ENCODE measurements around the gene SPDYE1.
"Not testable (repeated sequence)": the region's sequence is repeated elsewhere in the genome, so short reads cannot be mapped to it uniquely, and the experiment has no call there.

The SPDYE1 gene

GRCh38 chr7:43997532-43997931 is at the start of gene SPDYE1:
SPDYE1 (plus strand) TSS chr7:43997897; CDS start chr7:43999950, 2,053 bp downstream.
- DNase-seq: not testable (repeated sequence)

- no peak for DNase-seq
Measured at GRCh38 chr7:43952028-43952427, 45.7 kb upstream of the SPDYE1 start.

- DNase-seq: no peak
Measured at GRCh38 chr7:43953071-43953470, 44.6 kb upstream of the SPDYE1 start.

- peak; percentile 9 for DNase-seq
Measured at GRCh38 chr7:43954524-43955228, 43.0 kb upstream of the SPDYE1 start.

GRCh38 chr7:43956027-43956426 is 41.7 kb upstream of the SPDYE1 start:
- DNase-seq: no peak

GRCh38 chr7:43960933-43961332 is 36.8 kb upstream of the SPDYE1 start:
- DNase-seq: no peak

GRCh38 chr7:43966392-43966791 is 31.3 kb upstream of the SPDYE1 start:
- not testable (repeated sequence) for DNase-seq

- DNase-seq: not testable (repeated sequence)
Measured at GRCh38 chr7:43968172-43969040, 29.3 kb upstream of the SPDYE1 start.

GRCh38 chr7:43969586-43969985 is 28.1 kb upstream of the SPDYE1 start:
- DNase-seq: not testable (repeated sequence)

GRCh38 chr7:43970698-43971097 is 27.0 kb upstream of the SPDYE1 start:
- not testable (repeated sequence) for DNase-seq

GRCh38 chr7:43974033-43974573 is 23.6 kb upstream of the SPDYE1 start:
- DNase-seq: not testable (repeated sequence)

GRCh38 chr7:43974725-43975482 is 22.8 kb upstream of the SPDYE1 start:
- DNase-seq: not testable (repeated sequence)

GRCh38 chr7:43977525-43977924 is 20.2 kb upstream of the SPDYE1 start:
- no peak for DNase-seq

- not testable (repeated sequence) for DNase-seq
Measured at GRCh38 chr7:43978102-43978501, 19.6 kb upstream of the SPDYE1 start.

- DNase-seq: not testable (repeated sequence)
Measured at GRCh38 chr7:43982848-43983247, 14.8 kb upstream of the SPDYE1 start.

GRCh38 chr7:43983736-43984135 is 14.0 kb upstream of the SPDYE1 start:
- DNase-seq: not testable (repeated sequence)

GRCh38 chr7:43985904-43986864 is 11.5 kb upstream of the SPDYE1 start:
- DNase-seq: peak; percentile 87

GRCh38 chr7:43987476-43987875 is 10.2 kb upstream of the SPDYE1 start:
- not testable (repeated sequence) for DNase-seq

- not testable (repeated sequence) for DNase-seq
Measured at GRCh38 chr7:43990011-43990585, 7.6 kb upstream of the SPDYE1 start.

- not testable (repeated sequence) for DNase-seq
Measured at GRCh38 chr7:43990829-43991228, 6.9 kb upstream of the SPDYE1 start.

- not testable (repeated sequence) for DNase-seq
Measured at GRCh38 chr7:43992896-43993295, 4.8 kb upstream of the SPDYE1 start.

Data from CD4-positive, alpha-beta T cell treated with Interleukin-10 for 1 hour (primary cell).